Left kidney (tissue), 2 donors: ENCODE results near the gene SLC1A6. TPM values are rescaled to one million over a fixed set of nuclear protein-coding genes. Genes with fewer than 3 reads are reported as not detected.
"Not testable (repeated sequence)": the region's sequence is repeated elsewhere in the genome, so short reads cannot be mapped to it uniquely, and the experiment has no call there.

ENCODE experiments used
- DNase-seq: peaks from one replicate; pipeline ENCODE4 v3.0.0-alpha.2; 2013
- polyA plus RNA-seq: library from polyadenylated mRNA; unstranded; fragments of 120-200 nt; gene quantifications from one replicate; pipeline ENCODE4 v1.2.1, GENCODE V29; 2013; ENCODE audit not compliant: insufficient read length

SLC1A6 gene
- polyA plus RNA-seq, 1 donor: 0.48 TPM

DNA sequence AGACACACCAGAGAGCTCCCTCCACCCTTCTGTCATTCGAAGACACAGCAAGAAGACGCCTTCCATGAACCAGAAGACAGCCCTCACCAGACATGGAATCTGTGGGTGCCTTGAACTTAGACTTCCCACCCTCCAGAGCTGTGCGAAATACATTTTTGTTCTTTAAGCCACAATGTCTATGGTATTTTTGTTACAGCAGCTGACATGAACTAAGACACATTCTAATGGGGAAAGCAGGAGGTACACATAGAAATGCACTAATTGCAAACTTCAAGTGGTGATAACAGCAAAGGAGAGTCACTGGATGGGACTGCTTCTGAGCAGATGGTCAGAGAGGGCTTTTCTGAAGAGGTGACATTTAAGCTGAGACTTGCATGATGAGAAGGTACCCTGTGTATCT lies 22.2 kb downstream of the SLC1A6 start:
- DNase-seq: no peak

- no peak for DNase-seq
Observed at GRCh38 chr19:14954071-14954655, 25.5 kb downstream of the SLC1A6 start.

GRCh38 chr19:14952767-14953166 lies 26.9 kb downstream of the SLC1A6 start:
- DNase-seq: no peak

- DNase-seq: no peak
Observed at GRCh38 chr19:14950421-14950820, 29.2 kb downstream of the SLC1A6 start.

DNA sequence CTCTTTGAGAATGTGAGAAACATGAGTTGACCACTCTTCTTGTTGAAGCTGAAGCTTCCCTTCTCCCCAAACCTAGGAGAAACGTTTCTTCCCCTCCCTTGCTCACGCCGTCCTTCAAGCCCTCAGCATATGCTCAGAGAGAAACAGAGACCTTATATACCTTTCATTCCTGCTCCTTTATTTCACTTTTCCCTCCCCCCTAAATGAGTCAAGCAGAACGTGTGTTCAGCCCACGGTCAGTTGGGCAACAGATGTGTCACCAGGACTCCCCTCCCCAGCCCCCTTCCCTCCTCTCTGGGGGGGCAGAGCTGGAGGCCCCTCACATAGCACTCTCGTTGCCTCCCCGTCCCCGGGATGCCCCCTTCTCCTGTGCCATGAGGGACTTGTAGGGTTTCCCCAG lies 29.8 kb downstream of the SLC1A6 start:
- DNase-seq: no peak

DNA sequence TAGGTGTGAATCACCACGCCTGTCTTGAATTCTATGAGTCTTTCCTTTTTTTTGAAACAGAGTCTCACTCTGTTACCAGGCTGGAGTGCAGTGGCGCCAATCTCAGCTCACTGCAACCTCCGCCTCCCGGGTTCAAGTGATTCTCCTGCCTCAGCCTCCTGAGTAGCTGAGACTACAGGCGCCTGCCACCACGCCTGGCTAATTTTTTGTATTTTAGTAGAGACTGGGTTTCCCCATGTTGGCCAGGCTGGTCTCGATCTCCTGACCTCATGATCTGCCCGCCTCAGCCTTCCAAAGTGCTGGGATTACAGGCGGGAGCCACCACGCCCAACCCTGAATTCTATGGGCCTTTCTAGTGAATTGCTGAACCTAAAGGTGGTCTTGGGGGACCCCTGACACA lies 30.3 kb downstream of the SLC1A6 start:
- not testable (repeated sequence) for DNase-seq

DNA sequence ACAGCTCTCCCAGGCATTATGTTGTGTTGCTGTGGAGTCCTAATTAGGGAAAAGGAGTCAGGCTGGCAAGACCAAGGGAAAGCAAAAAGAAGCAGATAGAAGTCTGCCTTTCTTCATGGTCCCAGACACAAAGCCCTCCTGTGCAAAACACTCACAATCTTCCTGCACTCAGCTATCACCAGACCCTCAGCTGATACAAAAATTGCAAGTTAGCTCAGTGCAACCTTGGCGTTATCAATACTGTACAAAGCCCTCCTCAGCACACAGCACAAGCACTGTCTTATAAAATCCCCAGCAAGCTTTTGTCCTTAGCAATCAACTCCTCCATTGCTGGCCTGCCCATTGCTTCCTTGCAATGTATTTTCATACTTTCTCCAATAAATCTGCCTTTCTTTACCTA lies 35.2 kb downstream of the SLC1A6 start:
- DNase-seq: no peak

- DNase-seq: no peak
Observed at GRCh38 chr19:14943601-14944000, 36.1 kb downstream of the SLC1A6 start.

DNA sequence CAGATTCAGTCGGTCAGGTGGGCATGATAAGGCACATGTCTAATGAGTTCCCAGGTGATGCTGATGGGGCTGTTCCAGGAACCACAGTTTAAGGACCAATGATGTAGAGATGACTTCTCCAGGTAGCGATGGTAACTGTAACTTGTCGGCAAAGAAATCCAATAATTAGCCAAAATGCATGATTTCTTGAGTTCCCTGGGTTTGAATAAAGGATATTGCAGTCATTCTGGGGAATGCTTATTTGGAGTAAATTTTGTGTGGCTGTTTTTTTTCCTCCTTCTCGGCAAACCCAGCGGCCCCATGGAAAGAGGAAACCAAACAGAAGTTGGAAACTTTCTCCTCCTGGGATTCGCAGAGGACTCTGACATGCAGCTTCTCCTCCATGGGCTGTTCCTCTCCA lies 38.5 kb downstream of the SLC1A6 start, which contains the start of gene OR7C2:
Gene OR7C2 (plus strand): TSS at position 301 of the 400 bp plus-strand sequence. CDS start 0 bp downstream, at position 301.
- DNase-seq: no peak

DNA sequence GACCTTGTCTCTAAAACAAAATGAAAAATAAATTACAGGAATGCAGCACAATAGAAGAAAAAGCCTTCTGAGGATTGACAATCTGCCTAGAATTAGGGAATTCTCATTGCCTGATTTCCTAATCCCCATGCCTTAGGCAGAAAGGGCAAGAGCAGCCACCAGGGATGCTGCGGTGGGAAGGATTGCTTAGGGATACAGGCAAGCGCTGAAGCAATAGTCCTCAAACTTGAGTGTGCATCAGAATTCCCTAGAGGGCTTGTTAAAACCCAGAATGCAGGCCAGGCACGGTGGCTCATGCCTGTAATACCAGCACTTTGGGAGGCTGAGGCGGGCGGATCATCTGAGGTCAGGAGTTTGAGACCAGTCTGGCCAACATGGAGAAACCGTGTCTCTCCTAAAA lies 39.4 kb downstream of the SLC1A6 start:
- DNase-seq: no peak

GRCh38 chr19:14933506-14933905 lies 46.2 kb downstream of the SLC1A6 start:
- DNase-seq: no peak

- no peak for DNase-seq
Observed at GRCh38 chr19:14916848-14917247, 62.8 kb downstream of the SLC1A6 start.

DNA sequence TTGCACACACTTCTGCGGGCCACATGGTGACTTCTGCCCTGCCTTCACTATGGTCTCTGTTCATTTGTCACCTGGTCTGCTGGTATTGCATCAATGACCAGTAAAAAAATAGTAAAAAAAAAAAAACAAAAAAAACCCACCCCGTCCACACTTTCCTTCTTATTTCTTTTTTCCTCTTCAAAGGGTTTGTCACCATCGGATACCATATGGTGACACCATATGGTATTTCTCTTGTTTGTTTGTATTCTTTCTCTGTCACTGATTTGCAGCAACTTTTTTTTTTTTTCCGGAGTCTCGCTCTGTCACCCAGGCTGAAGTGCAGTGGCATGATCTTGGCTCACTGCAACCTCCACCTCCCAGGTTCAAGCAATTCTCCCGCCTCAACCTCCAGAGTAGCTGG lies 64.5 kb downstream of the SLC1A6 start:
- DNase-seq: no peak

DNA sequence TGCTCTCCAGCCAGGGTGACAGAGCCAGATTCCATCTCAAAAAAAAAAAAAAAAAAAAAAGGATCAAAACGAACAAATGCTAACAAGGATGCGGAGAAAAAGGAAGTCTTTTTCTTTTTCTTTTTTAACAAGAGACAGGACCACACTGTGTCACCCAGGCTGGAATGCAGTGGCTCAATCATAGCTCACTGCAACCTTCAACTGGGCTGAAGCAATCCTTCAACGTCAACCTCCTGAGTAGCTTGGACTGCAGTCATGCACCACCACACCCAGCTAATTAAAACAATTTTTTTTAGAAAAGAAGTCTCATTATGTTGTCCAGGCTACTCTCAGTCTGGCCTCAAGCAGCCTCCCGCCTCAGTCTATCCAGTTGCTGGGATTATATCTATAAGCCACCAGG lies 73.0 kb downstream of the SLC1A6 start:
- no peak for DNase-seq

DNA sequence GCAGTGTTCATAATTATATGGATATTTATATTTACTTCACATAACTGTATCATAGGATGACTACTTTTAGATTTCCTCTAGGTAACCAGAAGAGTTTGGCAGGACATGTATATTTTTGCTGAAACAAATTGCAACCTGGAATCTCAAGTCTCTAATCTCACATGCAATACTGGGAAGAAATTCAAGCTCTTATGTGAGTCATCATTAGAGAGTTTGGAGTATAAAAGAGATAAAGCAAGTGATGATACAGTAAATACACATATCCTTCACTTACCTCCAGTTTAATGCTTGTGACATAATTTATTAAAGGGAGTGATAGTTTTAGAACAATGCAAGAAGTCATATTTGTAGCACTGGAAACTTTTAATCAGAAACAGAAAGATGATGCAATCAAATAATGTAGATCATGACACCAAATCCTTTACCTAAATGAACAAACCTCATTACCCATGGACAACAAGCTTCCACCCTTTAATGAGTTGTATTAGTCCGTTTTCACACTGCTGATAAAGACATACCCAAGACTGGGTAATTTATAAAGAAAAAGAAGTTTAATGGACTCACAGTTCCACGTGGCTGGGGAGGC lies 77.9 kb downstream of the SLC1A6 start:
- DNase-seq: no peak

Other genes starting within 250 kb of the SLC1A6 start
- 0.33 TPM for gene ADGRE2, start 201.3 kb downstream of the SLC1A6 start, polyA plus RNA-seq
- gene OR7A5, start 144.7 kb downstream of the SLC1A6 start, polyA plus RNA-seq: 0.05 TPM
- 0.23 TPM for gene OR7C1, start 144.7 kb downstream of the SLC1A6 start, polyA plus RNA-seq
- gene OR7A10, start 130.9 kb downstream of the SLC1A6 start, polyA plus RNA-seq: not detected
- 0.10 TPM for gene OR7A17, start 93.7 kb downstream of the SLC1A6 start, polyA plus RNA-seq
- not detected for gene OR7C2, start 38.4 kb downstream of the SLC1A6 start, polyA plus RNA-seq
- 0.05 TPM for gene CASP14, start 69.6 kb upstream of the SLC1A6 start, polyA plus RNA-seq
- 0.13 TPM for gene OR1I1, start 102.3 kb upstream of the SLC1A6 start, polyA plus RNA-seq
- gene SYDE1, start 127.5 kb upstream of the SLC1A6 start, polyA plus RNA-seq: 14.4 TPM
- 102 TPM for gene NOTCH3, start 221.1 kb upstream of the SLC1A6 start, polyA plus RNA-seq